Hematopoietic multipotent progenitor cell treated with erythropoietin and hydrocortisone succinate and interleukin-3 and kit ligand, for 15 days (in vitro differentiated cells): Measurements from ENCODE around the gene SORCS3.
A peak's percentile ranks its signal among the peaks of the same experiment; 100 is the strongest.

Experiments
- DNase-seq: peaks from one replicate; pipeline ENCODE4 v3.0.0-alpha.2; 2015; ENCODE audit warnings: low spot score

SORCS3 gene

GRCh38 chr10:104641187-104641936 is at the start of gene SORCS3:
Gene SORCS3 (plus strand): TSS chr10:104641290.
- no peak for DNase-seq

- DNase-seq = no peak
Observed at GRCh38 chr10:104591441-104591840, 49.6 kb upstream of the SORCS3 start.

GRCh38 chr10:104601166-104601565 is 39.9 kb upstream of the SORCS3 start:
- DNase-seq = no peak

- DNase-seq = no peak
Observed at GRCh38 chr10:104608091-104608828, 32.8 kb upstream of the SORCS3 start.

GRCh38 chr10:104612571-104613205 is 28.4 kb upstream of the SORCS3 start:
- no peak for DNase-seq

- no peak for DNase-seq
Observed at GRCh38 chr10:104613406-104613805, 27.7 kb upstream of the SORCS3 start.

- peak; percentile 32 for DNase-seq
Observed at GRCh38 chr10:104614245-104614831, 26.8 kb upstream of the SORCS3 start.

- DNase-seq = no peak
Observed at GRCh38 chr10:104615136-104615535, 26.0 kb upstream of the SORCS3 start.

- no peak for DNase-seq
Observed at GRCh38 chr10:104617831-104618230, 23.3 kb upstream of the SORCS3 start.

- no peak for DNase-seq
Observed at GRCh38 chr10:104622175-104622574, 18.9 kb upstream of the SORCS3 start.

- no peak for DNase-seq
Observed at GRCh38 chr10:104622598-104623209, 18.4 kb upstream of the SORCS3 start.

- no peak for DNase-seq
Observed at GRCh38 chr10:104630731-104631130, 10.4 kb upstream of the SORCS3 start.

- DNase-seq = no peak
Observed at GRCh38 chr10:104631946-104632345, 9.1 kb upstream of the SORCS3 start.

- no peak for DNase-seq
Observed at GRCh38 chr10:104638861-104639589, 2.1 kb upstream of the SORCS3 start.

GRCh38 chr10:104639590-104640338 is 1.3 kb upstream of the SORCS3 start:
- no peak for DNase-seq

GRCh38 chr10:104640339-104641186 is 527 bp upstream of the SORCS3 start:
- DNase-seq = no peak

- DNase-seq = no peak
Observed at GRCh38 chr10:104641937-104642657, 1.0 kb downstream of the SORCS3 start.

GRCh38 chr10:104642658-104643302 is 1.7 kb downstream of the SORCS3 start:
- no peak for DNase-seq

GRCh38 chr10:104643303-104643663 is 2.2 kb downstream of the SORCS3 start:
- no peak for DNase-seq
